Ascending aorta (tissue), 2 donors: ENCODE results near the gene ALKBH6. TPM values are rescaled to one million over a fixed set of nuclear protein-coding genes. Genes with fewer than 3 reads are reported as not detected.

ENCODE experiments used
- DNase-seq, 2 donors: peaks; one replicate each; pipeline ENCODE4 v3.0.0-alpha.2; 2019; ENCODE audit warnings: low spot score in 2 of 2
- H3K27ac ChIP-seq, 2 donors: fragments of 200-600 bp; sonication (generic); one replicate each; pipeline ENCODE4 v1.5.1; 2016 to 2017; ENCODE audit warnings: mild to moderate bottlenecking in 1 of 2
- H3K27me3 ChIP-seq: fragments of 200-600 bp; sonication (generic); one replicate; pipeline ENCODE4 v1.5.1; 2017
- H3K36me3 ChIP-seq, 2 donors: fragments of 200-600 bp; sonication (generic); one replicate each; pipeline ENCODE4 v1.5.1; 2016
- H3K4me1 ChIP-seq, 2 donors: fragments of 200-600 bp; sonication (generic); one replicate each; pipeline ENCODE4 v1.5.1; 2016 to 2017; ENCODE audit warnings: mild to moderate bottlenecking in 1 of 2
- H3K4me3 ChIP-seq, 2 donors: fragments of 200-600 bp; sonication (generic); one replicate each; pipeline ENCODE4 v1.5.1; 2016 to 2017; ENCODE audit warnings: mild to moderate bottlenecking in 1 of 2
- H3K9me3 ChIP-seq, 2 donors: fragments of 200-600 bp; sonication (generic); one replicate each; pipeline ENCODE4 v1.5.1; 2016
- intact Hi-C: fragments of 100-400 bp; cut with DNase I; formaldehyde crosslinking; loops from one replicate; pipeline ENCODE4 v1.15.1; 2023
- total RNA-seq: library from RNA; depleted of rRNA; stranded (reverse); fragments of >200 nt; gene quantifications from one replicate; pipeline ENCODE4 v1.1.0, GENCODE V29; 2016
- TF ChIP-seq, protein P1 (sequence below), 3 experiments: fragments of 200-600 bp in 2 of 3; fragments of 450-650 bp in 1 of 3; sonication (generic) in 2 of 3; IDR thresholded peaks; one replicate each; pipeline ENCODE4 v1.5.1; 2016 to 2019; ENCODE audit warnings: antibody characterized with exemption in 3 of 3, mild to moderate bottlenecking in 1 of 3, moderate library complexity in 1 of 3

ALKBH6 gene
- total RNA-seq, 1 donor from 2014 or later = 35.3 TPM

DNA sequence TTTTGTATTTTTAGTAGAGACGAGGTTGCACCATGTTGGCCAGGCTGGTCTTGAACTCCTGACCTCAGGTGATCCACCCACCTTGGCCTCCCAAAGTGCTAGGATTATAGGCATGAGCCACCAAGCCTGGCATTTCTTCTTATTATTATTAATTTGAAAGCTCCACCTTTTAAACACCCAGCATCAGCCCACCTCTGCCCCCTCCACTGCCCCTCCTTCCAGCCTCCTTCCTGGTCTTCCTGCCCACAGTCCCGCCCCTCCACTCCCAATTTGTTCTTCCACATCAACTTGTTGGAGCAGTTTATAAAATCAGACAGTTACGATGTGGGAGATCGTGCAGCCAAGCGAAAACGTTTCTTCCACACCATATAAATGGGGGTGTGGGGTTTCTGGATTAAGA is 26.5 kb upstream of the ALKBH6 start:
- H3K27me3 ChIP-seq = no peaks in the 10 kb centered on the region
- H3K9me3 ChIP-seq = no peaks in the 10 kb centered on the region
- no peak for DNase-seq
- no peak overlapping the region for H3K27ac ChIP-seq
- H3K4me3 ChIP-seq = no peak overlapping the region
- TF ChIP-seq, protein P1, sequence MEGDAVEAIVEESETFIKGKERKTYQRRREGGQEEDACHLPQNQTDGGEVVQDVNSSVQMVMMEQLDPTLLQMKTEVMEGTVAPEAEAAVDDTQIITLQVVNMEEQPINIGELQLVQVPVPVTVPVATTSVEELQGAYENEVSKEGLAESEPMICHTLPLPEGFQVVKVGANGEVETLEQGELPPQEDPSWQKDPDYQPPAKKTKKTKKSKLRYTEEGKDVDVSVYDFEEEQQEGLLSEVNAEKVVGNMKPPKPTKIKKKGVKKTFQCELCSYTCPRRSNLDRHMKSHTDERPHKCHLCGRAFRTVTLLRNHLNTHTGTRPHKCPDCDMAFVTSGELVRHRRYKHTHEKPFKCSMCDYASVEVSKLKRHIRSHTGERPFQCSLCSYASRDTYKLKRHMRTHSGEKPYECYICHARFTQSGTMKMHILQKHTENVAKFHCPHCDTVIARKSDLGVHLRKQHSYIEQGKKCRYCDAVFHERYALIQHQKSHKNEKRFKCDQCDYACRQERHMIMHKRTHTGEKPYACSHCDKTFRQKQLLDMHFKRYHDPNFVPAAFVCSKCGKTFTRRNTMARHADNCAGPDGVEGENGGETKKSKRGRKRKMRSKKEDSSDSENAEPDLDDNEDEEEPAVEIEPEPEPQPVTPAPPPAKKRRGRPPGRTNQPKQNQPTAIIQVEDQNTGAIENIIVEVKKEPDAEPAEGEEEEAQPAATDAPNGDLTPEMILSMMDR (IDR thresholded peaks at IDR 0.05) = no peak
- peaks cover 3 to 5% of the 10 kb centered on the region in 2 donors for H3K36me3 ChIP-seq
- intact Hi-C loops = no loop called here
- H3K4me1 ChIP-seq = no peaks in the 10 kb centered on the region

GRCh38 chr19:36032251-36033104 is 18.5 kb upstream of the ALKBH6 start, which contains the start of gene CLIP3:
Gene CLIP3 (minus strand): TSS chr19:36032873. CDS start chr19:36032357, 516 bp downstream.
- DNase-seq = peak; percentile 12 to 81

GRCh38 chr19:36031308-36031707 is 17.3 kb upstream of the ALKBH6 start:
- Histone ChIP-seq H3K27ac (peak overlapping the region in 1 of 2 donors; percentile 85), H3K4me3 (peak overlapping the region in 1 of 2 donors; percentile 95), H3K4me1 (peaks cover 0 to 4% of the 10 kb centered on the region in 2 donors), H3K27me3 (no peaks in the 10 kb centered on the region), H3K9me3 (no peaks in the 10 kb centered on the region), H3K36me3 (peaks cover 11 to 20% of the 10 kb centered on the region in 2 donors)
- intact Hi-C loops = loop anchor here (5.0 kb wide), 1 partner anchor 34 kb away; the partner anchor contains the start of gene SDHAF1
- TF ChIP-seq, protein P1 (IDR thresholded peaks at IDR 0.05) = no peak
- no peak for DNase-seq

More at GRCh38 chr19:36032251-36033104, 18.5 kb upstream of the ALKBH6 start, which contains the start of gene CLIP3:
- Histone ChIP-seq H3K9me3 (no peaks in the 10 kb centered on the region), H3K27ac (peak within 1 kb of the TSS; percentile 75 to 85), H3K4me1 (peaks cover 0 to 4% of the 10 kb centered on the region in 2 donors), H3K36me3 (peaks cover 0 to 8% of the 10 kb centered on the region in 2 donors), H3K4me3 (peak within 1 kb of the TSS; percentile 67 to 95), H3K27me3 (no peaks in the 10 kb centered on the region)
- TF ChIP-seq, protein P1 (IDR thresholded peaks at IDR 0.05) = no peak
- intact Hi-C loops = loop anchor here (1.0 to 5.0 kb wide), 3 partner anchors 18 to 35 kb away; partner anchors contain the start of genes ALKBH6, SDHAF1, THAP8 and WDR62

GRCh38 chr19:36030264-36031148 is 16.5 kb upstream of the ALKBH6 start:
- intact Hi-C loops = loop anchor here (5.0 kb wide), 1 partner anchor 33 kb away; the partner anchor contains the start of gene SDHAF1
- TF ChIP-seq, protein P1 (IDR thresholded peaks at IDR 0.05) = no peak
- H3K36me3 ChIP-seq = peaks cover 17 to 28% of the 10 kb centered on the region in 2 donors
- H3K27me3 ChIP-seq = no peaks in the 10 kb centered on the region
- no peaks in the 10 kb centered on the region for H3K9me3 ChIP-seq
- no peak for DNase-seq
- H3K4me1 ChIP-seq = peaks cover 0 to 4% of the 10 kb centered on the region in 2 donors
- H3K27ac ChIP-seq = no peak overlapping the region
- no peak overlapping the region for H3K4me3 ChIP-seq

DNA sequence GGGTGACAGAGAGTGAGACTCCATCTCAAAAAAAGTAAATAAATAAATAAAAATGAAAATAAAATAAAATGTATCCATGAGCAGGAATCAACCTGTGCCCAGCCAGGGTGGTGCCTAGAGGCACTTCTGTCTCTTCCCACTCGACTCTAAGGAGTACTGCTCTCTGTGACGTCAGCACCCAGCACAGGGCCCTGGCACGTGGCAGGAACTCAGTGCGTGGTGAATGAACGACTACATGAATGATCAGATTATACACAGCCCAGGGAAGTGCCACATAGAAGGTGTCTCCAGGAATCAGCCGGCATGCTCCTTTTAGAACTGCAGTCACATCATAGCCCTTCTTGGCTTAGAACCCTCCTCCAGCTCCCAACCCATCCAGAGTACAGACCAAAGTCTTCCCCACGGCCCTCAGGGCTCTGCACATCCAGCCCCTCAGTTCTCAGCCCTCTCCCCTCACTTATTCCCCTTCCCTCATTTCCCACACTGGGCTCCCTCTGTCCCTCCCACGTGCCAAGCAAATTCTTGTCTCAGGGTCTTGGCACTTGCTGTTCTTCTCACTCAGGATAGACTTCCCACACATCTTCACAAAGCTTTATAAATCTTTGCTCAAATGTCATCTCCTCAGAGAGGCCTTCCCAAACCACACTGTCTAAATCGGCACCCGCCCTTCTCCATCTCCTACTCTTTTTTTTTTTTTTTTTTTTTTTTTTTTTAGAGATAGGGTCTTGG is 14.5 kb upstream of the ALKBH6 start:
- H3K27me3 ChIP-seq = no peaks in the 10 kb centered on the region
- H3K4me1 ChIP-seq = peaks cover 0 to 4% of the 10 kb centered on the region in 2 donors
- DNase-seq = no peak
- H3K36me3 ChIP-seq = peaks cover 32 to 44% of the 10 kb centered on the region in 2 donors
- H3K4me3 ChIP-seq = no peak overlapping the region
- TF ChIP-seq, protein P1 (IDR thresholded peaks at IDR 0.05) = no peak
- no peak overlapping the region for H3K27ac ChIP-seq
- intact Hi-C loops = no loop called here
- H3K9me3 ChIP-seq = no peaks in the 10 kb centered on the region
